ENCODE results near the gene MAPK8. TPM values are rescaled to one million over a fixed set of nuclear protein-coding genes. Genes with fewer than 3 reads are reported as not detected.

MAPK8 gene
- polyA plus RNA-seq, 2 of the 4 experiments (the other 2 are of a cell fraction) = 29.6 to 71.4 TPM

GRCh38 chr10:48294431-48294830 is 12.0 kb upstream of the MAPK8 start:
- ChIA-PET CTCF (interaction anchor here (1.6 to 9.6 kb wide), 2 partner anchors 8 to 78 kb away, joined by 4 to 69 read pairs; no protein-coding TSS in a partner anchor), POLR2A (no interaction called here)
- Histone ChIP-seq H3K27ac (no peak overlapping the region), H3K9me3 (no peaks in the 10 kb centered on the region), H3K4me3 (no peak overlapping the region), H3K4me2 (no peak overlapping the region), H3K4me1 (no peaks in the 10 kb centered on the region)
- 43% methylated on average over 2 of the region's 2 CpGs for WGBS (ENCODE audit: missing lambda C conversion rate)
- TF ChIP-seq FOXS1 (CRISPR knock-in tag; IDR thresholded peaks at IDR 0.05) = no peak
- no peak for TF ChIP-seq ZSCAN20 (CRISPR knock-in tag; IDR thresholded peaks at IDR 0.05)
- no peak for TF ChIP-seq HMGXB4 (CRISPR knock-in tag; IDR thresholded peaks at IDR 0.05; ENCODE audit: borderline replicate concordance)
- TF ChIP-seq NPAS2 (CRISPR knock-in tag; IDR thresholded peaks at IDR 0.05; ENCODE audit: borderline replicate concordance) = no peak
- TF ChIP-seq EHF (CRISPR knock-in tag; IDR thresholded peaks at IDR 0.05) = no peak
- TF ChIP-seq MAZ (IDR thresholded peaks at IDR 0.05; ENCODE audit: borderline replicate concordance, low read depth, low read length) = no peak
- TF ChIP-seq ESRRA (IDR thresholded peaks at IDR 0.05; ENCODE audit: borderline replicate concordance, low read length) = no peak
- TF ChIP-seq HES2 (IDR thresholded peaks at IDR 0.05) = no peak
- no peak for TF ChIP-seq JUN (IDR thresholded peaks at IDR 0.05)
- no peak for TF ChIP-seq RNF2 (IDR thresholded peaks at IDR 0.05; ENCODE audit: borderline replicate concordance, low read depth)
- no peak for TF ChIP-seq ZC3H11A (IDR thresholded peaks at IDR 0.05)
- TF ChIP-seq FOSB (CRISPR knock-in tag; IDR thresholded peaks at IDR 0.05) = no peak
- no peak for TF ChIP-seq MAFK (IDR thresholded peaks at IDR 0.05; ENCODE audit: partially characterized antibody)
- no peak for TF ChIP-seq BCL3 (IDR thresholded peaks at IDR 0.05)
- no peak for TF ChIP-seq EP300 (IDR thresholded peaks at IDR 0.05)
- no peak for DNase-seq (ENCODE audit: low read depth in 1 of 2, low spot score in 1 of 2)
- FAIRE-seq = no peak
- no peak for ATAC-seq

GRCh38 chr10:48296576-48297098 is 9.8 kb upstream of the MAPK8 start:
- ChIA-PET CTCF (no interaction called here), POLR2A (no interaction called here)
- H3K4me3 ChIP-seq = no peak overlapping the region
- TF ChIP-seq ATOH8 (CRISPR knock-in tag; IDR thresholded peaks at IDR 0.05; ENCODE audit: low read depth) (no peak), CBX2 (IDR thresholded peaks at IDR 0.05; ENCODE audit: borderline replicate concordance, low read depth) (no peak), HEYL (CRISPR knock-in tag; IDR thresholded peaks at IDR 0.05) (no peak), KDM5A (IDR thresholded peaks at IDR 0.05) (no peak), CHD4 (IDR thresholded peaks at IDR 0.05; ENCODE audit: borderline replicate concordance) (no peak), CEBPB (IDR thresholded peaks at IDR 0.05) (no peak), RARB (CRISPR knock-in tag; IDR thresholded peaks at IDR 0.05) (no peak), MAX (IDR thresholded peaks at IDR 0.05) (no peak), ZC3H11A (IDR thresholded peaks at IDR 0.05) (no peak), CTCF (IDR thresholded peaks at IDR 0.05) (no peak), USF2 (IDR thresholded peaks at IDR 0.05) (no peak), KDM1A (IDR thresholded peaks at IDR 0.05; ENCODE audit: low read depth) (no peak), HOXA7 (CRISPR knock-in tag; IDR thresholded peaks at IDR 0.05) (no peak), HMGXB4 (CRISPR knock-in tag; IDR thresholded peaks at IDR 0.05; ENCODE audit: borderline replicate concordance) (no peak), HES2 (IDR thresholded peaks at IDR 0.05) (no peak), HDAC2 (IDR thresholded peaks at IDR 0.05) (no peak), EP300 (IDR thresholded peaks at IDR 0.05) (no peak)
- H3K4me2 ChIP-seq = no peak overlapping the region
- FAIRE-seq (no peak), DNase-seq (ENCODE audit: low read depth in 1 of 2, low spot score in 1 of 2) (no peak), ATAC-seq (no peak)
- no peaks in the 10 kb centered on the region for H3K4me1 ChIP-seq
- no peak overlapping the region for H3K27ac ChIP-seq
- WGBS (ENCODE audit: missing lambda C conversion rate) = 66% methylated on average over 4 of the region's 4 CpGs
- H3K9me3 ChIP-seq = no peaks in the 10 kb centered on the region

All from A549 (cell line).